Activated CD8-positive, alpha-beta memory T cell treated with anti-CD3 and anti-CD28 coated beads for 48 hours (primary cell): ENCODE results near the gene CRAMP1.

Source experiments
- DNase-seq, 3 experiments: peaks; one replicate each; pipeline ENCODE4 v3.0.0-alpha.2; 2020; ENCODE audit warnings: low read depth in 2 of 3, low spot score in 2 of 3

The CRAMP1 gene

DNA sequence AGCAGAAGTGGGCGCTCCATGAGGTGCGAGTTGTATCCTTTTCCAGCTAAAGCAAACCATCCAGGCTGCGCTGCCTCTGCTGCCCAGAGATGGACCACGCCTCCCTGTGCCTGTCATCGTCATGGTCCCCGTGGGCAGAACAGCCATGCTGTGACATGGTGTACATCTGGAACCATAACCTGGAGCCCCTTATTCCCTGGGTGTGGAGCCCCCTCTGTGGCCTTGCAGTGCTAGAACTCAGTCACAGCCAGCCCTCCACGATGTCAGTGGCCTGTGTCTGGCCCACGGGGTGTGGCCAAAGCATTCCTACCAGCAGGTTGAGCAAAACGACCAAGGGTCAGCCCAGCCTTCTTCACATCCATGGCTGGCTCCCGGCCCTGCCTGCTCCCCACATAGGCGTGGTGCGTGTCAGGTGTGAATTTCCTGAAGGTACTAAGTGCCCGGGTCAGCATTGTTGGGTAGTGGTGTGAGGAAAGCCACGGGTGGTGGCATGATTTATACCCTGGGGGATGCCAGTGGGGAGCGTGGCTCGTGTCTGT is 43.2 kb downstream of the CRAMP1 start:
- DNase-seq = no peak

DNA sequence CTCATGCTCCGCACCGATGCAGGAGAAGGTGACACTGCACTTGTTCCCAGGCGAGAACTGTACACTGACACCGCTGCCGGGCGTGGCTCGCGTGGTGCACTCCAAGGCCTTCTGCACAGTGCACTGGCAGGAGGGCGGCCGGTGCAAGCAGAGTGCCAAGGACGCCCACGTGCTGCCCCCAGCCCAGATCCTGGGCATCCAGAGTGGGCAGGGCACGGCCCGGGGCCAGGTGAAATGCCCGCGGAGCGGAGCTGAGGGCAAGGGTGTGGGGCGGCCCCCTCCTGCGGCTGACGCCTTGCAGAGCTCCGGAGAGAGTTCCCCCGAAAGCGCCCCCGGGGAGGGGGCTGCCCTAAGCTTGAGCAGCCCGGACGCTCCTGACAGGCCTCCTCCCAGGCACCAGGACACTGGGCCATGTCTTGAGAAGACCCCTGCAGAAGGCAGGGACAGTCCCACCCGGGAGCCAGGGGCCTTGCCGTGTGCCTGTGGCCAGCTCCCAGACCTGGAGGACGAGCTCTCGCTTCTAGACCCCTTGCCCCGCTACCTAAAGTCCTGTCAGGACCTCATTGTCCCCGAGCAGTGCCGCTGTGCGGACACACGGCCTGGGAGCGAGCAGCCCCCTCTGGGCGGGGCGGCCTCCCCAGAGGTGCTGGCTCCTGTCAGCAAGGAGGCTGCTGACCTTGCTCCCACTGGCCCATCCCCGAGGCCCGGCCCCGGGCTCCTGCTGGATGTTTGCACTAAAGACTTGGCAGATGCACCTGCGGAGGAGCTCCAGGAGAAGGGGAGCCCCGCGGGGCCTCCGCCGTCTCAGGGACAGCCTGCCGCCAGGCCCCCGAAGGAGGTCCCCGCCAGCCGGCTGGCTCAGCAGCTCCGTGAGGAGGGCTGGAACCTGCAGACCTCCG is 44.0 kb downstream of the CRAMP1 start:
- DNase-seq = no peak

DNA sequence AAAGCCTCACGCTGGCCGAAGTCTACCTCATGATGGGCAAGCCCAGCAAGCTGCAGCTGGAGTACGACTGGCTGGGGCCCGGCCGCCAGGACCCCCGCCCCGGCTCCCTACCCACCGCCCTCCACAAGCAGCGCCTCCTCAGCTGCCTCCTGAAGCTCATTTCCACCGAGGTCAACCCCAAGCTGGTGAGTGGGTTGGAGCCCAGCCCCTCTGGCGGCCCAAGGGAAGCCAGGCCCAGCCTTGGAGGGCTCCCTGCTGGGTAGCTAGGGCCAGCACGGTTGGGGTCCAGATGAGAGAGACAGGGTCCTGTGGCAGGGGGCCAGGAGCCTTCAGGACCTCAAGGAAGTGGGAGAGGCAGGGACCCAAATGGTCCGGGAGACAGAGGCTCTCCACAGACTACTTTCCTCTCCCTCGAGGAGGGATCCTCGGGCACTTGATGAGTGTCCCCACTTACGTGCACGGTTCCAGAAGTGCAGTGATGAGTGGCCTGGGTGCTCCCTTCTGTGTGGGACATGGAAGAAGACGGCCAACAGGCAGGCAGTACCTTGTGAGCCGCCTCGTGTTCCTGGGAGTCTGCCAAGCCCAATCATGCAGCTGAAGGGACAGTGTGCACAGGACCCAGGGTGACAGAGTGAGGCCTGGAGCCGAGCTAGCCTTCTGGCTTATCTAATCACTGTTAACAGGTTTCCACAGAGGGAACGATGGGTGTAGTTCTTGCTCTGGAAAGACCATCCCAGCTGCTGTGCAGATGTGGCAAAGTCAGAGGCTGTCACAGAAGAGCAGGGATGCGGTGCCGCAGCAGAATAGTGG is 44.9 kb downstream of the CRAMP1 start:
- DNase-seq = no peak

DNA sequence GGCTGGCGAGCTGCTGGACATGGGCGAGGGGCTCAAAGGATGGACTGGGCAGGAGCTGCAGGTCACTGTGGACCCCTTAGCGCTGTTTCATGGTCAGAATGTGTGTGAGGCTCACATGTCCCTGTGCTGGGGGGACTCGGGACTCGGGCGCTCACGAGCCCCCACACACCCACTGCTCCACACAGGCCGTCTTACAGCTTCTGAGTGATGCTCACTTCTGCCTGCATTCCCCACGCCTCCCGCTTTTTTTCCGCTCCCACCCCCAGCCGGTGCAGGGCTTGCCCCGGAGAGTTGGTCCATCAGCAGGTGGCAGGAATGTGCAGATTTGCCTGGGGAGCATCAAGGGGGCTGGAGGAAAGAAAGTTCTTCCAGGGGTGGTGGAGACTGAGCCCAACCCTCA is 45.7 kb downstream of the CRAMP1 start:
- DNase-seq = no peak

DNA sequence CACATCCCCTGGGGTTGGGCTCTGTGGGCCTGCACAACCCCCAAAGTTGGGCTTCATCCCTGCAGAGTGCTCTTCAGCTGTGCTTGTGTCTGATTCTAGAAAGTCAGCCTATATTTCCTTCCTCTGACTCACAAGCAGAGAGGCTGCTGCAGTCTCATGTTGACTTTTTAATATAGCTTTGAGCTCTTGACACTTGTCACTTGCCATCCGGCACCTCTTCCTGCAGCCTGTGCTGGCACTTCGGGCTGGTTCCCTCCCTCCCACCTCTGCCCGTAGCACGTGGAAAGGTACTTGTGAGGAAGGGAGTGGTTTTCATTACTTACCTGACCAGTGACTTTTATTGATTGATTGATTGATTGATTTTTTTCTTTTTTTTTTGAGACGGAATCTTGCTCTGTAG is 46.9 kb downstream of the CRAMP1 start:
- DNase-seq = no peak

DNA sequence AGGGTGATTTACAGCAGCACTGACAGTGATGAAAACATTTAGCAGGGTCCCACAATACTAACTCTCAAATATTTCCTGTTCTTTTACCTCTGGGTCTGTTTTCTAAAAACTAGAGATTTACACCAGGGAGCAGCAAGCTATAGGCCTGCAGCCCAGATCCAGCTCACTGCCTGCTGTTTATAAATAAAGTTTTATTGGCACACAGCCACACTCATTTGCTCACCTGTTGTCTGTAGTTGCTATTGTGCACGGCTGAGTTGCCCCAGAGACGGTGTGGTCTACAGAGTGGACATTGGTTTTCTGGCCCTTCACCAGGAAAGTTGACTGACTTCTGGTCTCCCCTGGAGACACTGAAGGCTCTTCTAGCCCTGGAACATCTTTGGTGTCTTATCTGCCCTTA is 49.7 kb downstream of the CRAMP1 start:
- DNase-seq = no peak

DNA sequence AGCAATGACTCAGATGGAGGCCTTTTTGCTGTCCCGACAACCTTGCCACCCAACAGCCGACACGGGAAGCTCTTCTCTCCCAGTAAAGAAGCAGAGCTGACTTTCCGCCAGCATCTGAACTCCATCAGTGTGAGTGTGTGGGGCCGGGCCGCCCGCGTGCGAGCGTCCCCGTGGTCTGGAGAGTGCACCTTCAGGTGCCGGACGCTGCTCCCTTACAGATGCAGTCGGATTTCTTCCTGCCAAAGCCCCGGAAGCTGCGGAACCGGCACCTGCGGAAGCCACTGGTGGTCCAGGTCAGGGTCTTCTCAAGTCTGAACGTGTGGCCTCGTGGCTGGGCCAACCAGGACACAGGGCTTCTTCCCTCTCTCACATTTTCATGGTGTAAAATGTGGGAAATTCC is 50.4 kb downstream of the CRAMP1 start:
- DNase-seq = no peak

DNA sequence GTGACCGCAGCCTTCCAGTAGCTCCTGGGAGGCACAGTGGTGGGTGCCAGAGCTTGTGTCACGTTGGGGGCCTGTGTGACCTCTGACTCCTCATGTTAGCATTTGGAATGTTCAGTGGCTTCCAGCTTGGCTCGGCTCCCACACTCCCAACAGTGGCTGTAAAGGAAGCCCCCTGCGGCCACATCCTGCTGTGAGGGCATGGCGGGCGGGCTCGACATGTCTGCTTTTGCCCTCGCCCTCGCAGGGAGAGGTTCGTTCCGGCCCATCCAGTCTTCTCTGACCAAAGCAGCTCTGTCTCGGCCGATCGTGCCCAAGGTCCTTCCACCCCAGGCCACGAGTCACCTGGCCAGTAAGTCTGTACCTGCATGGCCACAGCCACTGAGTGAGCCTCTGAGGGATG is 53.7 kb downstream of the CRAMP1 start:
- no peak for DNase-seq

DNA sequence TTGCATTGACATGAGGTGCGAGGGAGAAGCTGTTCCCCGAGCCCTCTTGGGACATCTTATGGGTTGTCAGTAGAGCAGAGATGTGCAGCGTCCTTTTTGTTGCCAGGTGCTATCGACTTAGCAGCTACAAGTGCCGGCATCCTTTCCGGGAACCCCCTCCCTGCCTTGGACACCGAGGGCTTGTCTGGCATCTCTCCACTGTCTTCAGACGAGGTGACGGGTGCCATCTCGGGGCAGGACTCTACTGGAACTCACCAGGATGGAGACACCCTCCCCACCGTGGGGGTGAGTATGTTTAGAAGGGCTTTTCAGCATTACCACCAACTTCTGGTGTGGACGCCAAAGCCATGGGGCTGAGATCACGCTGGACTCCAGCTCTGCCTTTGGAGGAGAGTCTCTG is 54.2 kb downstream of the CRAMP1 start:
- DNase-seq = no peak

DNA sequence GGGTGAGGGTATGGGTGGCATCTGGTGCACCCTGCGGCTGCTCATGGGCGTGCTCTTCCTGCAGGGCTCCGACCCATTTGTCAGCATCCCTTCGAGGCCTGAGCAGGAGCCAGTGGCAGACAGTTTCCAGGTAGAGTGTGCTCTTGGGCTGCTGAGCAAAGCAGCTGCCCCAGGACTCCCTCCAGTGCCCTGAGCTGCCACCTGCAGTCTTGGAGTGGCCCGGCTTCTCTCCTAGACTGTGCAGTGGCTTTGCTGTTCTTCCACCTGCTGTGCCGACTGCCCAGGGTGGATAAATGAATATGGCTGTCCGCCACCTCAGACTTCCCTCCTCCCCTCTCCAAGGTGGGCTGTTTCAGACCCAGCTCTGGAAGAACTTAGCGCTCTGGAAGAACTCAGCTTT is 55.1 kb downstream of the CRAMP1 start:
- DNase-seq = no peak

DNA sequence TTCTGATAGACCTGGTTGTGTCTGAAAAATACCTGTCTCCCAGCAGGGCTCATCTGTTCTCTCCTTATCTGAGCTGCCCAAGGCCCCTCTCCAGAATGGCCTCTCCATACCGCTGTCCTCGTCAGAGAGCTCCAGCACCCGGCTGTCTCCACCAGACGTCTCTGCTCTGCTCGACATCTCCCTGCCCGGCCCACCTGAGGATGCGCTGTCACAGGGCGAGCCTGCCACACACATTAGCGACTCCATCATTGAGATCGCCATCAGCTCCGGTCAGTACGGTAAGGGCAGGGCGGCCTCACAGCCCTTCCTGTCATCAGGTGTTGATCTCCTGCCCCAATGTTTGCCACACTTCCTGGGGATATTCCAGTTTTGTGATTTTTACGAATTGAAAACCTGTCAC is 55.8 kb downstream of the CRAMP1 start:
- DNase-seq = no peak

DNA sequence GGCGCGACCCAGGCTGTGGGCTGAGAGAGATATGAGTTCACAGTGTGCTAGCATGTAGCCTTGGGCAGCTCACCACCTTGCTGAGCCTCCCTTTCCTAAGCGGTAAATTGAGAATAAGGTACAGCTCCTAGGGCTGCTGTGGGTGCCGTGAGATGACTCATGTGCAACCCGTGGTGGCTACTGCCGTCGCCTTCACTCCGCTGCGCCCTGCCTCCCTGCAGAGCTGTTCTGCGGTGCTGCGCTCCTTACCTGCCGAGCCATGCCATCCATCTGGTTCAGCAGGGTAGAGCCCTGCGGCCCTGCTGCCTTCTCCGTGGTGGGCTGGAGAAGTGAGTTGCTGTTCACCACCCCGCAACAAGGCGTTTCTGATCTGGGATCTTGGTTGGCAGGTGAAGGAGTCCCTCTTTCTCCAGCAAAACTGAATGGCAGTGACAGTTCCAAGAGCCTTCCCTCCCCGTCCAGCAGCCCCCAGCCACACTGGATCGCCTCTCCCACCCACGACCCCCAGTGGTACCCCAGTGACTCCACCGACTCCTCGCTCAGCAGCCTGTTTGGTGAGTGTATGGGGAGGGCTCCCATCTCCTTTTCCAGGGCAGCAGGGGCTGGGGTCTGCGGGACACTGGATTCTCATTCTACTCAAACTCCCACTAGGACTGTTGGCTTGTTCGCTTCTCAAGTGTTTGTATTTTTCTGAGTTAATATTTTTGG is 56.6 kb downstream of the CRAMP1 start:
- no peak for DNase-seq

DNA sequence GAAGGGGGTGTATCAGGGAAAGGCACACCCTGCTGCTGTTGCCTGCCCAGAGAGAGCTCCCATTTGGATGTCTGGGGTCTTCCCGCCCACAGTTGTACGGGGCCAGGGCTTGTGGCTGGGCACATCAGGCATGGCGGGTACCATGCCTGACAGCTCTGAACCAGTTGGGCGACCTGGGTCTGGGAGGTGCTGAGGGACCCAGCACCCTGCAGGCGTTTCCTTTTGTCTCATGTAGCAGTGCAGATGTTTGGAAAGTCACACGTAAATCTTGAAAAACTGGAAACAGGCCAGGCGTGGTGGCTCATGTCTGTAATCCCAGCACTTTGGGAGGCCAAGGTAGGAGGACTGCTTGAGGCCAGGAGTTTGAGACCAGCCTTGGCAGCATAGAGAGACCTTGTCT is 57.5 kb downstream of the CRAMP1 start:
- DNase-seq = no peak

DNA sequence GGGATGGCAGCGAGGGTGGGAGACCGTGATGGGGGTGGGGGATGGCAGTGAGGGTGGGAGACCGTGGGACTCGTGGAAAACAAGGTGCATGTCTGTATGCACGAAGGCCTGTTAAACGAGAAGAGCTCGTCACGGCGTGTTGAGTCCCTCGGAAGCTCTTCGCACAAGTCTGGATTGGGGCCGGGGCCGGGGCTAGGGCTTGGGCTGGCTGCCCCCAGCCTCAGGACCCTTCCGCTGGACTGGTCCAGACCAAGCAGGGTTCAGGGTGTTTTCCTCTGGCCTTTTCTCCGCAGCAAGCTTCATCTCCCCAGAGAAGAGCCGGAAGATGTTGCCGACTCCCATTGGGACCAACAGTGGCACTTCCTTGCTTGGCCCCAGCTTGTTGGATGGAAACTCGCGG is 58.2 kb downstream of the CRAMP1 start:
- DNase-seq = no peak

DNA sequence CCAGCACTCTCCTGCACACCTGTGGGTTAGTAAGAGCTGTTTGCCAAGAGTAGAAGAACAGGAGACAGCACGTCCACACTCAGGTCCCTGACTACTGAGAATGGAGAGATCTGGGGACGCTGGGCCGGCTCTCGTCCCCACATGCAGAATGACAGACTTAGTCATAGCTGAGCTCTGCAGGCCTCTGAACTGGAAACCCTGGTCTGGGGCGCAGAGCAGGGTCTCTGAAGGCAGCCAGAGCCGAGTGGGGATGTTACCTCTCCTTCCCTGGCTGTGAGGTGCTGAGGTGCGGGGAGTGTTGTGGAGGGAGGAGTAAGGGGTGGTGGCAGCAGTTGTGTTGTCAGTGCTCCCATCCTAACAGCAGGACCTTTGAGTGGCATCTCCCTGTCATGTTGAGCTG is 58.7 kb downstream of the CRAMP1 start:
- no peak for DNase-seq

DNA sequence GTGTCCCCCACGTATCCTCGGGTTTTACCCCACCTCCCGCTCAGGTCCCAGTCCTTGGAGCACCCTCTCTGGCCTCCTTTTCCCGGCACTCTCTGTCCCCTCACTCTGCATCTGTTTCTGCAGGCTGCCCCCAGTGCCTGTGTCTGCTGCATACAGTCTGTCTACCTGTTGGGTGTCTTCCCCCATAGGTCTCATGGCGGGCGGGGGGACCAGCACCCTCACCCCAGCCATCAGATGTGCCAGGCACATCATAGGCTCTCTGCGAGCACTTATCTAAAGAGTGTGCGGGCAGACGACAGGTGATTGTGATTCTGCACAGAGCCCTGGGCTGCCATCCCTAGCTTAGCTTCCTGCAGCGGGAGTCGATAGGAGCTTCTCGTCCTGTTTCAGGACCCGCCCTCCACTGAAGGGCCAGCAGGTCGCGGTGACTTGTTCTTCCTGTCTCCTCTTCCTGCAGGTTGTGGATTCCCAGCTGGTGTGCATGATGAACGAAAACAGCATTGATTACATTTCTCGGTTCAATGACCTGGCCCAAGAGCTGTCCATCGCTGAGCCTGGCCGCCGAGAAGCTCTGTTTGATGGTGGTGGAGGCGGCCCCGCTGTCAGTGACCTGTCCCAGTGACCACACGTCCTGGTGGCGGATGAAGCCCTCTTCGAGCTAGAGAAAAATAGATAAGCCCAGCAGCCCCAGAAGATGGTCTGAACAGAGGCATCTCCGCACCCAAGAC is 61.4 kb downstream of the CRAMP1 start:
- DNase-seq = no peak

DNA sequence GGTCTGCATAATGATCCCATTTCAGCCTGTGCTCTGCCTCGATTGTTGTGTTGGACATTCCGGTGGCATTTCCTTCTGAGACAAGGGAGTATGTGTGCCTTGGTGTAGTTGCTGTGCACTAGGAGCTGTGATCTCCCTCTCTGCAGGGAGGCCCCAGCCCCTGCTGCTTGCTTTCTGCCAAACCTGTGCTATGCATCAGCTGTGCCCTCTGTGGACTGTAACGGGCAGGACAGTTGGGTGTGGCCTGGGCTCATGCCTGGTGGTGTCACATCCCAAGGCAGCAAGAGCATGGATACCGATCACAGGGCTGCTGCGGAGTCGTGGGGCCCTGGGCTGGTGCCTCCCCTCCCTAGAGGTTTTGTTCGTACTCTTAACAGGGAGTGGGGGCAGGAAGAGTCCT is 62.1 kb downstream of the CRAMP1 start:
- no peak for DNase-seq

DNA sequence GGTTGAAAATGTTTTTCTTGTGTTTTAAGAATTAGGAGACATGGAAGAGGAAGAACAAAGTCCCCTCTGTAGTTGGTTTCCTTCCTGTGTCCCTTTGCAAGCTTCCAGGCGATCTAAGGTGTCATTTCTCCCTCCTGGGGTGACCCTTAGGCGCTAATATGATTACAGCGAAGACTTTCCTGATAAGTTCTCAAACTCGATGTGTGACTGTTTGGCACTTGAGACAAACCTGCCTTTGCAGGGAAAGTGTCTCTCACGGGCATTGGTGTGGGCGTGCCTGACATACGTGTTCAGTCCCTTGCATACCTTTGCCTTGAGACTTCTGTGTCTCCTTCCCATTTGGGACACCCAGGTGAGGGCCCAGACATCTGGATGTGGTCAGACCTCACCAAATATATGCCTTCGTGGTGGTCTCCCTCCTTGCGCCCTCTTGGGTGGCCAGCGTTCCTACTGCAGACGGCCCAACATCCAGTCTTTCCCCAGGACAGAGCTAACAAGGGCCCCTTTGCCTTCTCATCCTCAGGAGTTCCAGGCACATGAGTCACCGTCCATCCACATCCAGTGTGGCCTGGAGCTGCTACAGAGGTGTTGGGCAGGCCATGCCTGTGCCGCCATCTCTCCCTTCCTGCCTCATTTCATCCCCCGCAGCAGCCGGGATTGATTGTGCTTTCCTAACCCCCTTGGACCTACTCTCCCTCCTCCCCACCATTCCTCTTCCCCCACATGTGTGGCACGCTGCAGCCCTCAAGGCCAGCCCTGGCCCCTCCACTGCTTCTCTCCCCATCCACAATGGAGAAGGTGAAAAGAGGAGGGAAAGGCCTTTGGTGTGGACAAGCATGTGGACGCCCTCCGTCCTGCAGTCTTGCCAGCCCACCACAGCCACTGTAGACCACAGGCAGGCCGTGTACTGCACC is 62.8 kb downstream of the CRAMP1 start:
- no peak for DNase-seq

DNA sequence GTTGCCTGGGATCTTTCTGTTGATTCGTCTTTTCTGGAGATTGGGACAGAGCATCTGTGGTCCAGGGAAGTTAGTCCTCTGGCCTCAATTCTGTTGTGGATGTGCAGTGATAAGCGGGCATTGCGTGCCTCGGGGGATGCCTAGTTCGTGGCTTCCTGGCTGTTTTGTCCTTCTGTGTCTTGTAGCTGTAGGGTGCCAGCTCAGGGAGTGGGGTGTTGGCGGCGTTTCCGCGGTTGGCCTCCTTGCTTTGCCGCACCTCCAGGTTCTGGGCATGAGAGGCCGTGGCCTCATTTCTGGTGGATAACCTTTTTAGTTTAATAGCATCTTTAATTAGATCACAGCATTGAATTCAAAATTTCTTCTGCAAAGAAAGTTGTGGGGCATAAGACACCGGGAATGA is 64.5 kb downstream of the CRAMP1 start:
- no peak for DNase-seq

DNA sequence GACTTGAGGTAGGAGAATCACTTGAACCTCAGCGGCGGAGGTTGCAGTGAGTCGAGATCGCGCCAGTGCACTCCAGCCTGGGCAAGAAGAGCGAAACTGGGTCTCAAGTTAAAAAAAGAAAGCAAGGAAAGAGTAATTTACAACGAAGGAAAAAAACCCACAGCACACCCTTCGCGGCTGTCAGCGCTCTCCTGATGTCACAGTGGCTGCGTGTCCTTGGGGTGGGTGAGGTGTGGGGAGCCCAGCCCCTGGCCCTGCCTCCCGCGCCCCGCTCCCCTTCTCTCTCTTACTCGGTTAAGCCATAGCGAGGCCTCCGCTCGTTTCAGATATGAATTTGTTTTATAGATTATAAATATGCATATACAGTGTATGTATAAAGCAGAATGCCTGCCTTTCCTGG is 65.2 kb downstream of the CRAMP1 start:
- DNase-seq = no peak
